ENCODE measurements around the gene INPP4A.

INPP4A gene

GRCh38 chr2:98496750-98497493 lies 52.3 kb downstream of the INPP4A start:
- no peak for DNase-seq (ENCODE audit: low read depth)

GRCh38 chr2:98498703-98499440 lies 54.2 kb downstream of the INPP4A start:
- DNase-seq (ENCODE audit: low read depth), result no peak

DNA sequence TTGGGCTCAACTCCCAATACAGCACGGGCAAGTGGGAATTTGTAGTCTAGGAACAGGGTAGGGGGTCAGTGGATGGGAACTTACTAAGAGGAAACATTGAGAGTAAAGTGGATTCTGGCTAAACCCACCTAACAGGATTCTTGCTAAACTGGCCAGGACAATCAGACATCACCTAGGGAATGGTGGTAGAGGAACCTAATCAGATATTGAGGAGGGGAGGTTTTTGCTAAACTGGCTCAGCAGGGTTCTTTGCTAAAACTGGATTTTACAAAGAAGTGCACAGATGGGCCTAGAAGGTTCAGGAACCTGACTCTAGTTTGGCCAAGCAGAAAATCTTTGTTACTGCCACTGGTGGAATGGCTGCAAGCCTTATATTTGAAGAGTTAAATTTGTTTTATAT lies 55.9 kb downstream of the INPP4A start:
- DNase-seq (ENCODE audit: low read depth), result no peak

DNA sequence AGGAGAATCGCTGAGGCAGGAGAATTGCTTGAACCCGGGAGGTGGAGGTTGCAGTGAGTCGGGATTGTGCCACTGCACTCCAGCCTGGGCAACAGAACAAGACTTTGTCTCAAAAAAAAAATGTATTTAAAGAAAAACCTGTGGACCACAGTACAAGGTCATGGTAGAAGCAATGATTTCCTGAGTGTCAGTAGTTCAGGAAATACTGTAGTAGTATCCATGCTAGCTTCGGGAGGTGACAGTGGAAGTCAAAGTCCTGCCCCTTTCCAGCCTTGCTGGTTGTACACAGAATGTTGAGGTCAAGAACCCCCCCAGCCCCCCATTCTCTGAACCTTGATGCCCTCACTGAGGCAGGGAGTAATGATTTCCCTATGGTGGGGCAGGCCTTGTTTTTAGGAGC lies 56.6 kb downstream of the INPP4A start:
- DNase-seq (ENCODE audit: low read depth), result no peak

DNA sequence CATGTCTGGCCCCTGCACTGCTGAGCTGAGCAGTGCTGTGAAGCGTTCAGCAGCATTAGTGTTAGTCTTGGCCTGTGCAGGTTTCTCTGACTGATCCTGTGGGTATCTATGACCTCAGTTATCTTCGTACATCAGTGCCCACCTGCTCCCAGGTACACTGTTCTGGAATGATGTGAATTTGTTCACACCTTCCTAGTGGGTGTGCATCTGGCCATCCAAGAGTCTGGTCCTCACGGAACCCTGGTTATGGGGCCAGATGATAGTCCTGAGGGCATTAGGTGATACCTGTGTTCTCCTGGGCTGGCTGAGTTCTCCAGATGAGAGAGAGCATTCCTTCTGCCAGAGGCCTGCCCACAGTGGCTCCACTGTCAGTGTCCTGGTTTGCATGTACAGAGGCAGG lies 57.2 kb downstream of the INPP4A start:
- no peak for DNase-seq (ENCODE audit: low read depth)

DNA sequence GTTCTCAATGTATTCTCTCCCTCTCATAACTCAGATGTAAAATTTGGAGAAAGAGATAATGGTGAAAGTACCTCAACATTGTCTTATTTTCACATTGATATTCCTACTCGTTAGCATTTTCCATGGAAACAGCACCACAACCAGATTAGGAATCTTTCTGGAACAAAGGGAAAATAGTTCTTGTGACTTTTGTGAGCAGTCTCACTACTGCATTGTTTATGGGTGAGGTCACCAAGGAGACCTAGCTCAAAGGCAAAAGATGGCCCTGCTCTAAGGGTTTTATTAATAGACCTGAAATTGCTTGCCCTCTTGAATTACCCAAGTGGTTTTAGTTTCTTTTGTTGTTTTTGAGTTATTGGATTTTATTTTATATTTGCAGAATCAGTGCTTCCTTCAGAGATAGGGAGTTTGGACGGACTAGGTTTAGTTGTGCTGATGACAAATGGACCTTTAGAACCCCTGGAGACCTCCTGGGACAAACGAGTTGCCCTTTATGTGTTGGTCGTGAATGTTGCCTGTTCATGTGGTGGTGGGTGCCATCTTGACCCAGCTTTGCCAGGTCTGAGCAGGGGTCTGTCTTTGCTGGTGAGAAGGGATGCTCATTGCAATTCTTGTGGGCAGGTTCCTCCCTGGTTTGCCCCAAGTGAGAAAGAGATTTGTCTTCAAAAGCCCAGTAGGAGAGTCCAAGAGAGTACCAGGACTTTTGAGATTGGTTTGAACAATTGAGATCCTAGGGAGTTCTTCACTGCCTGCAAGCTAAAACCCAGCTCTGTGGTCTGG lies 58.1 kb downstream of the INPP4A start:
- no peak for DNase-seq (ENCODE audit: low read depth)

DNA sequence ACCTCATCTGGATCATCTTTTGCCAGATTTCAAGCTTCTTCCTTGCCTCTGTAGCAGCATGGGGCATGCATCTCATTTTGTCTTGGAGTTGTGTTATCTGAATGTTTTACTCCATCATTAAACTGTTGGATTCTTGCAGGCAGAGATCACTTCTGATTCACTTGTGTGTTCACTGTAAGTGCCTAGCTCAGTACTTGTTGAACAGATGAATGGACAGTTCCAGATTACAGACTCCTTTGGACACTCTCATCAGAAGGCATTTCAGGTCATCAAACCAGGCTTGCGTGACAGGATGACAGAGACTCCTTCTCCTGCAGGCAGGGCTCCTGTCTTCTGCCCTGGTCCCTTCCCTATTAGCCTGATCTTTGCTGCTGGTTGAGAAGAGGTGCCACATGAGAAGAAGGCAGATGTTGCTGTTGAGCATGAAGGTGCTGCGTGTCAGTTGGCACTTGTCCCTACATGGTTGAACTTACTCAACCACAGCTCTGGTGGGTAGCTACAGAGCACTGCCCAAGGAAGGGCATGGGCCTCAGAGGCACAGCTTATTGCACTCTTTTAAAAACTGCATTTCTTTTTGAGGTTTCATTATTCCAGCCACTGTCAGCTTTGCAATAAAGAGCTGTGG lies 58.9 kb downstream of the INPP4A start:
- no peak for DNase-seq (ENCODE audit: low read depth)

DNA sequence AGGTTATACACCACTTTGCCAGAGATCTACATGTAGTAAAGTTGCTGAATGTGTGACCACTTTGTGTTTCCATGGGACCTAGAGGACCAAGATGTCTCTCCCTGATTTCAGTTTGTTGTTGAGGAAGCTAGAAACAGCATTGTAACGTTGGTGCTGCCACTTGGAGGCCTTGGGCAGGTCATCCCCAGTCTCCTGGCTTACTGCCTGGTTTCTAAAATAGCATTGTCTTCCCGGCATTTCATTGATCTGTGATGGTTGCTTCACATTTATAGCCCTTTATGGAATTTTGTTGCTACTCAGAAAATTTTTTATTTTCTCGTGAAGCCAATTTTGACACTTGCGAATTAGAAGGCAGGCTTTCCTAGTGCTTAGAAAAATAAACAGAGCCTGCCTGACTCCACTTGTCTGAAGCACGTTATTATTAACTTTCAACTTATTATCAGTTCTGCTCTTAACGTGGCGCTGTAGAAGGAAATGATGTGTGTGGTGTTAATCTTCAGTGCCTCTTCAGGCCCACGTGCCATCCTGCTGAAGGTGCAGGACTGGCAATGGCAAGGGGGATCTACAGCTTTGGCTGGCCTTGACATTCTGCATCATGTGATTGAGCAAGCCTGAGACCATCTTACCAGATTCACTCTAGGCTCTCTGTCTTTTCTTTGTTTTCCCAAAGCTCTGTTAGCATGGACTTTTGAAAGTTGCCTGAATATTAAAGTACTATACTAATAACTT lies 59.9 kb downstream of the INPP4A start:
- no peak for DNase-seq (ENCODE audit: low read depth)

DNA sequence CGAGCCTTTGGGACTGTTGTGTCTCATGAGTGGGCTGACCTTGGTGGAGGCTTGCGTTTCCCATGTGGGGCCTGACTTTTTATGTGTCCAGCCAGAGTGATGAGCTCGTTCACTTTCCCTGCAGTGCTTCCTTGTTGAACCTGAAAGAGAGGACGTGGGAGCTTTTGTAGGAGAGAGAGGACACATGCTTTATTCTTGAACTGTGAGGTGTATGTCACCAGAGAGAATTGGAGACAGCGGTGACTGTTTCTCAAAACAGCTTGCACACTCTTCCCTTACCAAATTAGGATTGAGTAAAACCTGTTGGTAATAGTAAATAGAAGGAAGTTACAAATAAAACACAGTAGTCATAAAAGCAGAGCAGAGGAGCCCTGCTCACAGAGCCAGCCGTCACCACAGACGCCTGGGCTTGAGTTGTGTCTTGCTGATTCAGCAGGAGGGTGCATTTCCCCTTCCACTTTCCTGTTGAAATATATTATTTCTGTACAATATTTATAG lies 60.7 kb downstream of the INPP4A start:
- no peak for DNase-seq (ENCODE audit: low read depth)

GRCh38 chr2:98505971-98506664 lies 61.5 kb downstream of the INPP4A start:
- no peak for DNase-seq (ENCODE audit: low read depth)

DNA sequence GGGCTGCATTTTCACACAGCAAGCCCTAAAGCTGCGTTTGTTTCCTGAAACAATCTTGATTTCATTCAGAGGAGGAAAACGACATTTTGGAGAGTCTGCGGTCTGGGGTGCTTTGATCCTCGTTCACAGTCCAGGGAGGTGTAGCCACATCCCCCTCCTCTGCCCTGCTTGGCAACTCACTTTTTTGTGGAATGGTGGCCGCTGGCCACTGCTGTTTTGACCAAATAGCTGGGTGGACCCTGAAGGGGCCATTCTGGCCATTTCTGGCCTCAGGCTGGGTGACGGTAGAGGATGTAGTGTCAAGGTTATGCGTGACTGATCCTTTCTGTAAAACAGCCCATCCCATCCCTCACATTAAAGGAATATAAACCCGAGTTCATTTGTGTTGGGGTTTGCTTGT lies 62.2 kb downstream of the INPP4A start:
- DNase-seq (ENCODE audit: low read depth), result no peak

GRCh38 chr2:98507461-98507860 lies 62.8 kb downstream of the INPP4A start:
- DNase-seq (ENCODE audit: low read depth), result no peak

- no peak for DNase-seq (ENCODE audit: low read depth)
Observed at GRCh38 chr2:98507891-98508708, 63.4 kb downstream of the INPP4A start.

DNA sequence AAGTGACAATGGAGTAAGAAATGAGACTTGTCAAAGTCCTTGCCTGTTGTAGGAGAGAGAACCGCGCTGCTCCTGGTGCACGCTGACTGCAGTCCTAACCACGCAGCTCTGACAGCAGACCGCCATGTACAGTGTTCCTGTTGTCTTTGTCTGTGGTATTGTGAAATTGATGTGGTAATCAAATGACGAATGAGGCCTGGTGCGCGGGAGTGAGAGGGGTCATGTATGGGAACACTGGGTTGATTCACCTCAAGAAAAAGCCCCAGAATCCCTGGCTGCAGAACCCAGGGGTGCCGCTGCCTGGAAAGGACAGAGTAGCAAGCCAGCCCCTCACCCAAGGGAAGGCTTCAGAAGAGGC lies 64.0 kb downstream of the INPP4A start:
- peak; percentile 66 for DNase-seq (ENCODE audit: low read depth)

GRCh38 chr2:98509542-98510321 lies 65.1 kb downstream of the INPP4A start:
- DNase-seq (ENCODE audit: low read depth), result no peak

DNA sequence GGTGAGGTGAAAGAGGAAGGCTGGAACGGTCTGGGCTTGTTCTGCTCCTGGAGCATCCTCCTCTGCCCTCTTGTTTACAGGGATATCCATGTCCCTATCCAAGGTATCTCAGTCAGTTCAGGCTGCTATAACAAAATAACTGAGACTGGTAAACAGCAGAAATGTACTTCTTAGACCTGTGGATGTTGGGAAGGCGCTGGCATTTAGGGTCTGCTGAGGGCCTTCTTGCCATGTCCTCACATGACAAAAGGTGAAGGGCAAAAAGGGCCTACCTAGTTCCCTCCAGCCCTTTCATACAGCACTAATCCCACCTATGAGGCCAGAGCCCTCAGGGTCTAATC lies 65.6 kb downstream of the INPP4A start:
- no peak for DNase-seq (ENCODE audit: low read depth)

DNA sequence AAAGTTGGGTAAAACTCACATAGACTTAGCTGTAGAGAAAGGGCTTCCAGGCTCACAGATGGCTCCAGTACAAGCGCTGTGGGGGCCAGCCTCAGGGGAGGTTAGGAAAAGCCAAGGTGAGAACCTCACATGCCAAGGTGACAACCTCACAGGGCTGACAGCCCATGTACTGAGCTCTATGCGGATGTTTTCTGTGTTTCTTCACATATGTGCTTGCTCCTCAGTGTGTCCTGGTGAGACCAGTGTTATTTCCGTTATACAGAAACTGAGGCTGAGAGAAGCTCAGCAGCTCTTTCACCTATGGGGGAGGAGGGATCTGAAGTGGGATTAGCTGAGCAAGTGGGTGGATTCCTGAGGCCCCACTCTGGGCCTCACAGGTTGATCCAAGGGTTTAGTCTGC lies 67.3 kb downstream of the INPP4A start:
- no peak for DNase-seq (ENCODE audit: low read depth)

DNA sequence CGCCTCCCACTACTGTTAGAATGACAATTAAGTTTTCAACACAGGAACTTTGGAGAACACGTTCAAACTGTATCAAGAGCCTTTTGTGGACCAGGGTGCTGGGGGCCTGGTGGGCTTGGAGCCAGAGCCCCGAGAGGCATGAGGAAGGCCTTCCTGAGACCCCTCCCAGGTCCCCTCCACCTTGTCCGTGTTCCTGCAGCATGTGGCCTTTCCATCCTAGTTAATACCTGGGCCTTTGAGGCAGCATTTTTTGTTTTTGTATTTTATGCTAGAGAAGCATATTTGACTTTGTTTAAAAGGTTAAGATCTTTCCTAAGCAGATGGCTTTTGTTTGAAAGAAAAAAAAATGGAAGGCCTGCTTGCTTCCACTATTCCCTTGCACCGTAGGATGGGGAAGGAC lies 68.0 kb downstream of the INPP4A start:
- no peak for DNase-seq (ENCODE audit: low read depth)

GRCh38 chr2:98514096-98514639 lies 69.5 kb downstream of the INPP4A start:
- DNase-seq (ENCODE audit: low read depth), result no peak
